GM23338 (cell line): ENCODE results near the gene CACNA2D3. TPM values are rescaled to one million over a fixed set of nuclear protein-coding genes. Genes with fewer than 3 reads are reported as not detected.

ENCODE experiments used
- ATAC-seq: fragments of 200-7000 bp; cut with Tn5 transposase; 3 replicates; pipeline ENCODE4 v1.9.1; 2020
- DNase-seq: peaks from one replicate; pipeline ENCODE4 v3.0.0-alpha.2; 2015; ENCODE audit warnings: low spot score
- H2AFZ ChIP-seq: fragments of 200-600 bp; sonication (generic); 2 replicates; pipeline ENCODE4 v1.8.0; 2016; ENCODE audit warnings: antibody characterized with exemption, mild to moderate bottlenecking, moderate library complexity
- H3F3A ChIP-seq: fragments of 200-600 bp; sonication (generic); replicated peaks from 2 replicates; pipeline ENCODE4 v1.8.0; 2017; ENCODE audit warnings: antibody characterized with exemption, mixed run types, low read depth
- H3K27ac ChIP-seq: fragments of 200-600 bp; sonication (generic); 2 replicates; pipeline ENCODE4 v1.6.1; 2016; ENCODE audit warnings: low read depth
- H3K27me3 ChIP-seq: fragments of 200-600 bp; sonication (generic); 2 replicates; pipeline ENCODE4 v1.8.0; 2016; ENCODE audit warnings: mild to moderate bottlenecking, mixed run types, moderate library complexity; ENCODE audit not compliant: insufficient read depth
- H3K36me3 ChIP-seq: fragments of 200-600 bp; sonication (generic); 2 replicates; pipeline ENCODE4 v1.8.0; 2016; ENCODE audit warnings: mild to moderate bottlenecking; ENCODE audit not compliant: insufficient read depth
- H3K4me1 ChIP-seq: fragments of 200-600 bp; sonication (generic); 2 replicates; pipeline ENCODE4 v1.8.0; 2016; ENCODE audit warnings: mild to moderate bottlenecking, moderate library complexity; ENCODE audit not compliant: insufficient read depth
- H3K4me2 ChIP-seq: fragments of 200-600 bp; sonication (generic); 2 replicates; pipeline ENCODE4 v1.7.1; 2017; ENCODE audit warnings: mixed run types
- H3K4me3 ChIP-seq: fragments of 200-600 bp; sonication (generic); 2 replicates; pipeline ENCODE4 v1.6.1; 2016; ENCODE audit warnings: mixed run types
- H3K79me2 ChIP-seq: fragments of 200-600 bp; sonication (generic); replicated peaks from 2 replicates; pipeline ENCODE4 v1.8.0; 2017; ENCODE audit warnings: mild to moderate bottlenecking; ENCODE audit not compliant: insufficient read depth
- H3K9me2 ChIP-seq: fragments of 200-600 bp; sonication (generic); 2 replicates; pipeline ENCODE4 v1.8.0; 2017; ENCODE audit not compliant: insufficient read depth
- H4K20me1 ChIP-seq: fragments of 200-600 bp; sonication (generic); replicated peaks from 2 replicates; pipeline ENCODE4 v1.8.0; 2017; ENCODE audit warnings: mild to moderate bottlenecking; ENCODE audit not compliant: insufficient read depth
- H3K27ac Mint-ChIP-seq: 2 replicates; pipeline ENCODE4 v1.8.0; 2020; ENCODE audit warnings: inconsistent platforms, mild to moderate bottlenecking, moderate library complexity, mixed read lengths
- H3K27me3 Mint-ChIP-seq: 3 replicates; pipeline ENCODE4 v1.8.0; 2022; ENCODE audit warnings: low read depth, mild to moderate bottlenecking, moderate library complexity, mixed read lengths, inconsistent platforms; ENCODE audit not compliant: insufficient read depth, poor library complexity
- H3K36me3 Mint-ChIP-seq: 3 replicates; pipeline ENCODE4 v1.8.0; 2021; ENCODE audit warnings: low read depth, mild to moderate bottlenecking, inconsistent platforms, moderate library complexity, mixed read lengths
- H3K4me1 Mint-ChIP-seq: 3 replicates; pipeline ENCODE4 v1.8.0; 2020; ENCODE audit warnings: mild to moderate bottlenecking, inconsistent platforms, mixed read lengths
- H3K4me3 Mint-ChIP-seq: 3 replicates; pipeline ENCODE4 v1.8.0; 2021; ENCODE audit warnings: moderate library complexity, mild to moderate bottlenecking, inconsistent platforms, mixed read lengths
- H3K9me3 Mint-ChIP-seq: 3 replicates; pipeline ENCODE4 v1.8.0; 2020; ENCODE audit warnings: moderate library complexity, mild to moderate bottlenecking, inconsistent platforms, mixed read lengths
- CREB1 ChIP-seq: fragments of 250-450 bp; sonication (Bioruptor Pico); IDR thresholded peaks from 2 replicates; pipeline ENCODE4 v1.5.0; 2020; ENCODE audit warnings: low read depth, mild to moderate bottlenecking, moderate library complexity
- CTCF ChIP-seq, 2 experiments: fragments of 200-600 bp in 1 of 2; sonication (generic) in 1 of 2; conservative IDR thresholded peaks; 2 replicates each; pipeline versions ENCODE4 v1.5.1 to v1.6.1; 2016 to 2017; ENCODE audit warnings: antibody characterized with exemption in 2 of 2, low read depth in 2 of 2, mild to moderate bottlenecking in 2 of 2, moderate library complexity in 1 of 2
- ETS1 ChIP-seq: IDR thresholded peaks from 2 replicates; pipeline ENCODE4 v1.6.1; 2016; ENCODE audit warnings: antibody characterized with exemption
- EZH2 ChIP-seq: fragments of 200-600 bp; sonication (generic); IDR thresholded peaks from one replicate; pipeline ENCODE4 v1.8.0; 2017; ENCODE audit warnings: antibody characterized with exemption, mild to moderate bottlenecking, low read depth; ENCODE audit not compliant: unreplicated experiment
- EZH2phosphoT487 ChIP-seq: fragments of 200-600 bp; sonication (generic); IDR thresholded peaks from one replicate; pipeline ENCODE4 v1.8.1; 2018; ENCODE audit warnings: antibody characterized with exemption; ENCODE audit not compliant: unreplicated experiment
- NANOG ChIP-seq: IDR thresholded peaks from 2 replicates; pipeline ENCODE4 v1.6.1; 2016; ENCODE audit warnings: antibody characterized with exemption, borderline replicate concordance
- POLR2AphosphoS5 ChIP-seq: IDR thresholded peaks from 2 replicates; pipeline ENCODE4 v1.6.1; 2016; ENCODE audit warnings: antibody characterized with exemption, low read depth
- REST ChIP-seq: IDR thresholded peaks from one replicate; pipeline ENCODE4 v1.6.1; 2018; ENCODE audit warnings: antibody characterized with exemption; ENCODE audit not compliant: unreplicated experiment
- STAT1 ChIP-seq: IDR thresholded peaks from one replicate; pipeline ENCODE4 v1.6.1; 2016; ENCODE audit warnings: antibody characterized with exemption; ENCODE audit not compliant: unreplicated experiment
- ZNF114 ChIP-seq: fragments of 250-450 bp; sonication (Bioruptor Pico); IDR thresholded peaks from 2 replicates; pipeline ENCODE4 v1.5.0; 2020; ENCODE audit warnings: mild to moderate bottlenecking, moderate library complexity
- ZNF331 ChIP-seq: fragments of 250-450 bp; sonication (Bioruptor Pico); IDR thresholded peaks from 2 replicates; pipeline ENCODE4 v1.5.0; 2020; ENCODE audit warnings: low read depth, mild to moderate bottlenecking, moderate library complexity
- polyA plus RNA-seq: library from polyadenylated mRNA; unstranded; fragments of >200 nt; fragmentation: Nextera tagmentation; extraction: Ambion mirVana; gene quantifications from 2 replicates; pipeline ENCODE4 v1.2.1, GENCODE V29; 2016
- total RNA-seq: library from RNA; depleted of rRNA; stranded (reverse); fragments of >200 nt; shearing (Covaris generic); gene quantifications from 2 replicates; pipeline ENCODE4 v1.2.3, GENCODE V29; 2014

The CACNA2D3 gene
- total and polyA plus RNA-seq, 2 experiments from 2014 or later, result 2.2 to 2.3 TPM

GRCh38 chr3:54713455-54713854, 591.1 kb downstream of the CACNA2D3 start:
- no peaks in the 10 kb centered on the region; the same call in 1 of the 2 replicates for H3K36me3 ChIP-seq
- ATAC-seq (no peak), DNase-seq (no peak)
- no peaks in the 10 kb centered on the region for H3K9me3 Mint-ChIP-seq
- H2AFZ ChIP-seq, result no peak overlapping the region
- no peaks in the 10 kb centered on the region for H3K79me2 ChIP-seq
- no peaks in the 10 kb centered on the region for H3K27me3 ChIP-seq
- H3K4me2 ChIP-seq, result no peak overlapping the region
- H4K20me1 ChIP-seq, result no peaks in the 10 kb centered on the region
- no peak overlapping the region for H3K27ac ChIP-seq
- H3K4me3 Mint-ChIP-seq, result no peak overlapping the region
- H3K27ac Mint-ChIP-seq, result no peak overlapping the region
- H3K36me3 Mint-ChIP-seq, result peaks cover 5% of the 10 kb centered on the region; the same call in 1 of the 3 replicates
- H3K4me1 Mint-ChIP-seq, result peaks cover 15% of the 10 kb centered on the region
- TF ChIP-seq EZH2phosphoT487 (no peak), ZNF331 (CRISPR knock-in tag) (no peak), EZH2 (no peak), ZNF114 (no peak), CTCF (conservative IDR thresholded peaks at IDR 0.05; ENCODE audit: low read depth in 2 of 2) (no peak)
- H3K4me3 ChIP-seq, result no peak overlapping the region
- H3K27me3 Mint-ChIP-seq, result peaks cover 6% of the 10 kb centered on the region
- peaks cover 22% of the 10 kb centered on the region for H3K4me1 ChIP-seq
- H3K9me2 ChIP-seq, result peaks cover 13% of the 10 kb centered on the region; the same call in 1 of the 2 replicates
- H3F3A ChIP-seq, result no peaks in the 10 kb centered on the region; the same call in 1 of the 2 replicates

GRCh38 chr3:54714035-54714434, 591.7 kb downstream of the CACNA2D3 start:
- Mint-ChIP-seq H3K4me1 (peaks cover 15% of the 10 kb centered on the region), H3K36me3 (peaks cover 5% of the 10 kb centered on the region; the same call in 1 of the 3 replicates), H3K4me3 (no peak overlapping the region), H3K27me3 (peaks cover 6% of the 10 kb centered on the region), H3K27ac (no peak overlapping the region), H3K9me3 (no peaks in the 10 kb centered on the region)
- Histone ChIP-seq H3K27me3 (no peaks in the 10 kb centered on the region), H3K4me3 (no peak overlapping the region), H4K20me1 (no peaks in the 10 kb centered on the region), H3K27ac (no peak overlapping the region), H3K4me2 (no peak overlapping the region), H3F3A (no peaks in the 10 kb centered on the region; the same call in 1 of the 2 replicates), H3K4me1 (peaks cover 20% of the 10 kb centered on the region), H3K9me2 (peaks cover 13% of the 10 kb centered on the region; the same call in 1 of the 2 replicates), H2AFZ (no peak overlapping the region), H3K79me2 (no peaks in the 10 kb centered on the region), H3K36me3 (no peaks in the 10 kb centered on the region; the same call in 1 of the 2 replicates)
- ATAC-seq (no peak), DNase-seq (no peak)
- no peak for TF ChIP-seq STAT1
- no peak for TF ChIP-seq EZH2phosphoT487
- TF ChIP-seq REST, result no peak
- TF ChIP-seq EZH2, result no peak
- TF ChIP-seq ZNF331 (CRISPR knock-in tag), result no peak
- TF ChIP-seq POLR2AphosphoS5, result no peak
- TF ChIP-seq CTCF (conservative IDR thresholded peaks at IDR 0.05; ENCODE audit: low read depth in 2 of 2), result no peak
- TF ChIP-seq CREB1 (CRISPR knock-in tag), result no peak
- no peak for TF ChIP-seq ETS1
- TF ChIP-seq NANOG, result no peak
- no peak for TF ChIP-seq ZNF114
